ENCODE data around the gene IRF2BP2.

The IRF2BP2 gene

DNA sequence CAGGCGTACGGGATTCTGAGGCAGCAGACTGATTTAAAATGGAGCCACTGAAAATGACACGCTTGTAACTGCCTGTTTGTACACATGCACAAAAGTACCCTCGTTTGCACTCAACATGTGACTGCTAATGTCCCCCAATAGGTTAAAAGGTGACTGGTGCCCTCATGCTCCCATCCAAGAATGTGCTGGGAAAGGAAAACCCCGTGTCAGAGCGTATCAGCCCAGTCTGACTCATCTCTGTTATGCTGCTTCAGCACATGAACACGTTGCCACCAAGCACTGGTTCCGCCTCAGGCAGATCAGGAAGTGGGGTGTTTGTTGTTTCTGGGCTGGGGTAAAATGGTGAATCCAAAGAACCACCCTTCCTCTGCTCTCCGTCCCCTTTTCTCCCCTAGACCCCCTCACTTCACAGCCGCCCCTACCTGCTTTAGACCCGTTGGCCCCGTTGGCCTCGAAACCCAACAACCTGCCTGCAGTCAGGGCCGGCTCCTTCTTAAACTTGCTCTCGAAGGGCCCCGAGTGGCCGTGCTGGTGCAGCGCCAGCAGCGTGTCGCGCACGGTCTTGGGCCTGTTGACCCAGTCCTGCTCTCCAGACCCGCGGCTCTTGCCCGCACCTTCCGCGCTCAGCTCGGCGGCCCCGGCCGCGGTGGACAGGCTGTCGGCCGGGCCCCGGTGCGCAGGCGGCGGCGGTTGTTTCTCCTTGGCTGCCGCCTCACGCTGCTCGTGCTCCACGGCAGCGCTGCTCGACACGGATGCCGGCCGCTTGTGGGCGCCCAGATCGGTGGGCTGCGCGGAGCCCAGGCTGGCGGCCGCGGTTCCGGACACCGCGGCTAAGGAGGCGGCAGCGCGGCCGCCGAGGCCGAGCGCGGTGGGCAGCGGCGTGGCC, 1.7 kb downstream of the IRF2BP2 start:
- TF ChIP-seq, protein P1, sequence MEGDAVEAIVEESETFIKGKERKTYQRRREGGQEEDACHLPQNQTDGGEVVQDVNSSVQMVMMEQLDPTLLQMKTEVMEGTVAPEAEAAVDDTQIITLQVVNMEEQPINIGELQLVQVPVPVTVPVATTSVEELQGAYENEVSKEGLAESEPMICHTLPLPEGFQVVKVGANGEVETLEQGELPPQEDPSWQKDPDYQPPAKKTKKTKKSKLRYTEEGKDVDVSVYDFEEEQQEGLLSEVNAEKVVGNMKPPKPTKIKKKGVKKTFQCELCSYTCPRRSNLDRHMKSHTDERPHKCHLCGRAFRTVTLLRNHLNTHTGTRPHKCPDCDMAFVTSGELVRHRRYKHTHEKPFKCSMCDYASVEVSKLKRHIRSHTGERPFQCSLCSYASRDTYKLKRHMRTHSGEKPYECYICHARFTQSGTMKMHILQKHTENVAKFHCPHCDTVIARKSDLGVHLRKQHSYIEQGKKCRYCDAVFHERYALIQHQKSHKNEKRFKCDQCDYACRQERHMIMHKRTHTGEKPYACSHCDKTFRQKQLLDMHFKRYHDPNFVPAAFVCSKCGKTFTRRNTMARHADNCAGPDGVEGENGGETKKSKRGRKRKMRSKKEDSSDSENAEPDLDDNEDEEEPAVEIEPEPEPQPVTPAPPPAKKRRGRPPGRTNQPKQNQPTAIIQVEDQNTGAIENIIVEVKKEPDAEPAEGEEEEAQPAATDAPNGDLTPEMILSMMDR (conservative IDR thresholded peaks at IDR 0.05; ENCODE audit: low read depth, low read length): no peak
- DNase-seq (ENCODE audit: low read depth): peak; percentile 94

DNA sequence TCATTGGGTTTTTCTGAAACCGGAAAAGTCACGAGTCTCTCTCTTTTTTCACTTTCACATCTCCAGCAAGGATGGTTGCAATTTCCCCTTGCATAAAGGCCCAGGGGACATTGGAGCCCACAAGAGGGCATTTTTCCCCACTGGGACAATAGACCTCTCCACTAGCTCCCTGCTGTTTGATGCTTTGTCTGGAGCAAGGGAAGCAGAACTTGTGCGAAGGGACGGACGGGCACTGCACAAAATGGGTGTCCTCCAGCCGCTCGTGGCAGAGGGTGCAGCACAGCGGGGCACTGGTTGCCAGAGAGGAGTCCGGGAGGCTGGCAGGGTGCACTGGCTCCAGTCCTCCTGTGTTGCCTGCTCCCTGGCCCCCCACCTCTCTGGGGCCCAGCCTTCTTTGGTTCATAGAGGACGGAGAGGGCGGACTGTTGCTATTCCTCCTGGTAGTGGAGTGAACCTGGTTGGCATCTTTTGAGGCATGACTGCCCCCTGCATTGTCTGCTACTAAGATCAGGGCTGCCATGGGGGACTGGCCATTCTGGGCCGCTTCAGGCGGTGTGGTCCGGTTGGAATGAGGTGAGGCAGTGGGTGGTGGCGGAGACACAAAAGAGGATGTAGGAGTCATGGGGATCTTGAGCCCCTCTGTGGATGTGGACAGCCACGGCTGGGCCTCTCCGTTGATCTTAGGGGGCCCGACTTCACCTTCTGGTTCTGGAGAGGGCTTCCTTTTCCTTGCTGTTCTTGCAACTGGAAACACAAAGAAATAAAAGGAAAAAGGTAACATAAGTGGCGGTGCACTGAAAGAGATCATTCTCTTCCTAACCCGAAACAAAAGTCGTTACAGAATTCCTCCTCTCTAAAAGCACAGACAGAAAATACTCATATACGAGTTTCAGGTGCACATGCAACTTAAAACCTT, 2.6 kb downstream of the IRF2BP2 start:
- peak overlapping the region; percentile 94 for H3K4me3 ChIP-seq (ENCODE audit: low read length)
- no peak for DNase-seq (ENCODE audit: low read depth)
- TF ChIP-seq, protein P1 (conservative IDR thresholded peaks at IDR 0.05; ENCODE audit: low read depth, low read length): peak; percentile 30

More for the DNA sequence above, 1.7 kb downstream of the IRF2BP2 start:
- H3K4me3 ChIP-seq (ENCODE audit: low read length): peak overlapping the region; percentile 94

DNA sequence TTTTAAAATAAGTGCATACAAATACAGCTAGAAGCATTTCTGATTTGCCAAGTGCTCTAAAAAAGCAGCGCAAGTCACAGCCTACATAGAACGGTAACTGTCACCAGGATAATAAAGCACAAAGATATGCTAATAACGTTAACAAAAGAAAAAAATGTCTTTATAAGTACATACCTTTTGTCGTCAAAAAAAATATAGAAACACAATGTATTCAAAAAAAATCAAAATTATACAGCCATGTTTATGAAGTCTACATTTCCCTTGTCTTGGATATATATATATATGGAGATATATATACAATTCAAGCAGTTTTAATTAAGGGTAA, 3.2 kb downstream of the IRF2BP2 start:
- DNase-seq (ENCODE audit: low read depth): no peak
- H3K4me3 ChIP-seq (ENCODE audit: low read length): peak overlapping the region; percentile 94
- TF ChIP-seq, protein P1 (conservative IDR thresholded peaks at IDR 0.05; ENCODE audit: low read depth, low read length): no peak

DNA sequence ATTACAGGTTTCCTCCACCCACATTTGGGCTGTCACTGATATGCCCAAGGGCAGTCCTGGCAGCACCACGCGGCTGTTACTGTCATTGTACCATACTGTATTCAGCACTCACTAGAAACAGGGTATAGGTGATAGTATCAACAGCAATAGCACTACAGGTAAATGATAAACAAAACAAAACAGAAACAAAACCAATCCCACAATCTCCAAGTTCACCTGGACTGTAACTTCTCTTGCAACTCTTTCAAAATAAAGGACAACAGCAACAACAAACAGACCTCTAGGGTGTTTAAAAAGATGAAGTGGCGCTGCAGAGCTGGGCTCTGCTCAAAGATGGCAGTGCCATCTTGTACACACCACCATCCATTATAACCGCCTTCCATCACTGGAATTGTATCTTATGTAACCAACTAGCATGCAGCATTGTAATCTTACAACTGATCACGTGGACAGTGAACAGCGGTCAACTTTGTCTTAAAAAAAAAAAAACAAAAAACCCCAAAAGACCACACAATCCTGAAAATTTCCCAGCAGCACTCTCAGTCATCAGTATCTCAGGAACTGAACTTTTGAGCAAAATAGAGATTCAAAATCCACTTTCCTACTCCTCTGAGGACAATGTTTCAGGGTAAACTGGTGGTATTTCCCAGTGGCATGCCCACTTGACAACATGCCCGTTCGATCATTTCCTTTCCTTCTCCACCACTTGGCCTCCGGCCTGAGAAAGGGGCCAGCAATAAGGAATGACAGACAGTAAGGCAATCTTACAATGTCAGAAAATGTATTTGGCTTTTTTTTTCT, 3.8 kb downstream of the IRF2BP2 start:
- DNase-seq (ENCODE audit: low read depth): no peak

DNA sequence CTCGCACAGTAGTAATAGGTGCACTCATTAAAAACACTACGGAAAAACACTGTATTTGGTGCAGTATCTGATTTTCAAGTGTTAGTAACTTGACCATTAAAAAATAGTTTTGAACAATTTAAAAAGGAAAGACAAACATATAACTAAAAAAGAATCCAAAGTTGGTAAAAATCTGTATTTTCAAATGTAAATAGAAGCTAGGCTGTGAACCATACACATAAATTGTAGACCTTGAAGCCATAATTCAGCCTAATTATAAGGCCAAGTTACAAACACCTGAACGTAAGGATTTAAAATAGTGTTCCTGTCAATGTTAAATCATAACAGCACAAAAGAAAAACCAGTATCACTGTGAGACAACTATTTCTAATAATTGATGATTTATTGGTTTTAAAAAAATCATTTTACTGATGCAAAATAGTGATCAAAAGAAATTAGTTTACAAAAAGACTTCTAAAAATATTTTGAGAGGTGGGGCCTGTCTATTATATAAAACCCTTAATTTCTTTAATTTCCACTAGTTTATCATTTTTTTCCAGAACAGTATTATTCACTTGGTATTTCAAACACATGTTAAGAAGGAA, 4.5 kb downstream of the IRF2BP2 start:
- H3K4me3 ChIP-seq (ENCODE audit: low read length): peak overlapping the region; percentile 94
- TF ChIP-seq, protein P1 (conservative IDR thresholded peaks at IDR 0.05; ENCODE audit: low read depth, low read length): no peak
- no peak for DNase-seq (ENCODE audit: low read depth)

More for the DNA sequence above, 3.8 kb downstream of the IRF2BP2 start:
- H3K4me3 ChIP-seq (ENCODE audit: low read length): peak overlapping the region; percentile 94
- TF ChIP-seq, protein P1 (conservative IDR thresholded peaks at IDR 0.05; ENCODE audit: low read depth, low read length): peak; percentile 1
